ENCODE data around the gene CDK8.

The CDK8 gene

DNA sequence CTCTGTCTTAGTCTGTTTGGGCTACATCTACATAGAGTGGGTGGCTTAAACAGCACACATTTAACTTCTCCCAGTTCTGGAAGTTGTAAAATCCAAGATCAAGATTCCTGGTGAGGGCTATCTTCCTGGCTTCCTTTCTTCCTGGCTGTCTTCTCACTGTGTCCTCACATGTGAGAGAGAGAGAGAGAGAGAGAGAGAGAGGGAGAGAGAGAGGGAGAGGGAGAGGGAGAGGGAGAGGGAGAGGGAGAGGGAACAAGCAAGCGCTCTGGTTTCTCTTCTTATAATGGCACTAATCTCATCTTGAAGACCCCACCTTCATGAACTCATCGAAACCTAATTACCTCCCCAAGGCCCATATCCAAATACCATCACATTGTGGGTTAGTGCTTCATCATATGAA is 69.2 kb downstream of the CDK8 start:
- H2BK5ac ChIP-seq (ENCODE audit: low read depth, low read length, poor library complexity, severe bottlenecking): no peak overlapping the region
- peaks cover 10% of the 10 kb centered on the region for H3K79me1 ChIP-seq (replicated peaks; ENCODE audit: low read length, poor library complexity, severe bottlenecking)
- no peaks in the 10 kb centered on the region for H3K27me3 ChIP-seq (ENCODE audit: control insufficient read depth in 1 of 2, insufficient read depth in 1 of 2, low read length in 2 of 2)
- H4K91ac ChIP-seq (ENCODE audit: low read length): no peak overlapping the region
- no peak for DNase-seq
- no peak overlapping the region for H2BK120ac ChIP-seq (ENCODE audit: low read depth, low read length)
- no peak overlapping the region for H2AK5ac ChIP-seq (ENCODE audit: low read length, severe bottlenecking)
- H3K9ac ChIP-seq (ENCODE audit: low read length): no peak overlapping the region
- H3K4me1 ChIP-seq (ENCODE audit: control insufficient read depth, insufficient read depth, low read depth, low read length): no peaks in the 10 kb centered on the region
- WGBS: 100% methylated on average over 1 of the region's 2 CpGs
- H3K4me3 ChIP-seq (ENCODE audit: insufficient read depth in 1 of 2, low read depth in 1 of 2, low read length in 2 of 2): no peak overlapping the region
- no peak overlapping the region for H3K23ac ChIP-seq (ENCODE audit: low read length in 2 of 2)
- no peak overlapping the region for H3K4me2 ChIP-seq (ENCODE audit: low read length, poor library complexity, severe bottlenecking)
- H3K36me3 ChIP-seq (ENCODE audit: control insufficient read depth in 1 of 2, insufficient read depth in 2 of 2, low read depth in 1 of 2, low read length in 2 of 2): no peaks in the 10 kb centered on the region
- no peak overlapping the region for H4K8ac ChIP-seq (ENCODE audit: low read length)
- no peak overlapping the region for H2AFZ ChIP-seq (ENCODE audit: low read depth, low read length)
- H3K4ac ChIP-seq (ENCODE audit: low read depth in 1 of 2, low read length in 2 of 2): no peak overlapping the region
- H3K14ac ChIP-seq (ENCODE audit: low read length in 2 of 2): no peak overlapping the region
- no peak overlapping the region for H3K27ac ChIP-seq (ENCODE audit: low read length, poor library complexity, severe bottlenecking)
- no peak overlapping the region for H2BK15ac ChIP-seq (ENCODE audit: low read depth, poor library complexity, severe bottlenecking)
- H3K18ac ChIP-seq (ENCODE audit: low read depth in 1 of 2, low read length in 2 of 2): no peak overlapping the region
- H2BK12ac ChIP-seq (ENCODE audit: low read length in 2 of 2): no peak overlapping the region
- no peaks in the 10 kb centered on the region for H3K9me3 ChIP-seq (ENCODE audit: control insufficient read depth, low read length)

DNA sequence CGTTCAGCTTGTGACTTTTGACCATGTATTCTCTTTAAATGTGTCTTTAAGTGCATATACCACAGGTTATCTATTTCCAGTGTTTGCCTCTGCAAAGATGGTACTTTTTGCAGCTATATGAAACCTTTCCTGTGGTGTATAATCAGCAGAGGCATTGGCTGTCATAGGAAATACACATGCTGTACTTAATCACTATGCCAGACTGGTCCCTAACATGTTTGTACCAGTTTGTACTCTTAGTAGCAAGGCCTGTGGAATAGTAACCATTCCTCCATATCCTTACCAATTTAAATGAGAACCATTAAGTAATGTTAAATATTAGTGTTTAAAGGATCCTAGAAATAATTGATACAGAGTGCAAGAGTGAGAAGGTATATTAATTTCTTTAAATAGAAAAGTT is 69.8 kb downstream of the CDK8 start:
- H2BK12ac ChIP-seq (ENCODE audit: low read length in 2 of 2): no peak overlapping the region
- H3K4ac ChIP-seq (ENCODE audit: low read depth in 1 of 2, low read length in 2 of 2): no peak overlapping the region
- no peak overlapping the region for H3K18ac ChIP-seq (ENCODE audit: low read depth in 1 of 2, low read length in 2 of 2)
- no peak overlapping the region for H2BK15ac ChIP-seq (ENCODE audit: low read depth, poor library complexity, severe bottlenecking)
- no peak overlapping the region for H2BK120ac ChIP-seq (ENCODE audit: low read depth, low read length)
- H3K27ac ChIP-seq (ENCODE audit: low read length, poor library complexity, severe bottlenecking): no peak overlapping the region
- WGBS: no CpG with 5 or more reads among the region's 1 CpG
- H3K4me1 ChIP-seq (ENCODE audit: control insufficient read depth, insufficient read depth, low read depth, low read length): no peaks in the 10 kb centered on the region
- no peak overlapping the region for H4K91ac ChIP-seq (ENCODE audit: low read length)
- peak; percentile 46 for DNase-seq
- H4K8ac ChIP-seq (ENCODE audit: low read length): no peak overlapping the region
- no peak overlapping the region for H3K4me3 ChIP-seq (ENCODE audit: insufficient read depth in 1 of 2, low read depth in 1 of 2, low read length in 2 of 2)
- H2BK5ac ChIP-seq (ENCODE audit: low read depth, low read length, poor library complexity, severe bottlenecking): no peak overlapping the region
- no peak overlapping the region for H3K4me2 ChIP-seq (ENCODE audit: low read length, poor library complexity, severe bottlenecking)
- no peaks in the 10 kb centered on the region for H3K9me3 ChIP-seq (ENCODE audit: control insufficient read depth, low read length)
- H3K14ac ChIP-seq (ENCODE audit: low read length in 2 of 2): no peak overlapping the region
- no peak overlapping the region for H3K23ac ChIP-seq (ENCODE audit: low read length in 2 of 2)
- H2AFZ ChIP-seq (ENCODE audit: low read depth, low read length): no peak overlapping the region
- H2AK5ac ChIP-seq (ENCODE audit: low read length, severe bottlenecking): no peak overlapping the region
- peaks cover 9% of the 10 kb centered on the region for H3K79me1 ChIP-seq (replicated peaks; ENCODE audit: low read length, poor library complexity, severe bottlenecking)
- no peaks in the 10 kb centered on the region for H3K27me3 ChIP-seq (ENCODE audit: control insufficient read depth in 1 of 2, insufficient read depth in 1 of 2, low read length in 2 of 2)
- no peak overlapping the region for H3K9ac ChIP-seq (ENCODE audit: low read length)
- no peaks in the 10 kb centered on the region for H3K36me3 ChIP-seq (ENCODE audit: control insufficient read depth in 1 of 2, insufficient read depth in 2 of 2, low read depth in 1 of 2, low read length in 2 of 2)

DNA sequence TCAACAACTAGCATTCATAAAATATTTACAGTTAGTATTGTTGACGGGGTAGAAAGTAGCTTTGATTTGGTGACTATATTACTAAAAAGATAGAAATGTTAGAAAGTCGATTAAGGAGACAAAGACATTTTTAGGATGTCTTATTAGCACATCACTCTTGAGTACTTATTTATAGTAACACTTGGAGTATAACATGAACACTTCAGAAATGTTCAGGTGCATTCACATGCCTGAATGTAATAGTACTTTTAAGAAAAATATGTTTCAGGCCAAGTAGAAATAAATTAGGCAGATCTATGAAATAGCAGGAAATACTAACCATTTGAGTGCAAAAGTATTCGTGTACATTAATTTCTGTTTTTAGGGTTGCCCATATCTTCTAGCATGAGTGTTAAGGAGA is 70.4 kb downstream of the CDK8 start:
- H3K4ac ChIP-seq (ENCODE audit: low read depth in 1 of 2, low read length in 2 of 2): no peak overlapping the region
- H3K18ac ChIP-seq (ENCODE audit: low read depth in 1 of 2, low read length in 2 of 2): no peak overlapping the region
- H2BK5ac ChIP-seq (ENCODE audit: low read depth, low read length, poor library complexity, severe bottlenecking): no peak overlapping the region
- H3K4me2 ChIP-seq (ENCODE audit: low read length, poor library complexity, severe bottlenecking): no peak overlapping the region
- H3K4me3 ChIP-seq (ENCODE audit: insufficient read depth in 1 of 2, low read depth in 1 of 2, low read length in 2 of 2): no peak overlapping the region
- H2BK120ac ChIP-seq (ENCODE audit: low read depth, low read length): no peak overlapping the region
- no peak overlapping the region for H3K23ac ChIP-seq (ENCODE audit: low read length in 2 of 2)
- H3K9me3 ChIP-seq (ENCODE audit: control insufficient read depth, low read length): no peaks in the 10 kb centered on the region
- H4K91ac ChIP-seq (ENCODE audit: low read length): no peak overlapping the region
- no peak overlapping the region for H3K9ac ChIP-seq (ENCODE audit: low read length)
- no peaks in the 10 kb centered on the region for H3K36me3 ChIP-seq (ENCODE audit: control insufficient read depth in 1 of 2, insufficient read depth in 2 of 2, low read depth in 1 of 2, low read length in 2 of 2)
- H3K79me1 ChIP-seq (replicated peaks; ENCODE audit: low read length, poor library complexity, severe bottlenecking): peaks cover 9% of the 10 kb centered on the region
- no peak overlapping the region for H2AFZ ChIP-seq (ENCODE audit: low read depth, low read length)
- no peaks in the 10 kb centered on the region for H3K4me1 ChIP-seq (ENCODE audit: control insufficient read depth, insufficient read depth, low read depth, low read length)
- H2BK15ac ChIP-seq (ENCODE audit: low read depth, poor library complexity, severe bottlenecking): no peak overlapping the region
- no peak overlapping the region for H3K14ac ChIP-seq (ENCODE audit: low read length in 2 of 2)
- no peaks in the 10 kb centered on the region for H3K27me3 ChIP-seq (ENCODE audit: control insufficient read depth in 1 of 2, insufficient read depth in 1 of 2, low read length in 2 of 2)
- no peak overlapping the region for H2AK5ac ChIP-seq (ENCODE audit: low read length, severe bottlenecking)
- DNase-seq: no peak
- 100% methylated on average over 1 of the region's 3 CpGs for WGBS
- H4K8ac ChIP-seq (ENCODE audit: low read length): no peak overlapping the region
- no peak overlapping the region for H2BK12ac ChIP-seq (ENCODE audit: low read length in 2 of 2)
- no peak overlapping the region for H3K27ac ChIP-seq (ENCODE audit: low read length, poor library complexity, severe bottlenecking)

DNA sequence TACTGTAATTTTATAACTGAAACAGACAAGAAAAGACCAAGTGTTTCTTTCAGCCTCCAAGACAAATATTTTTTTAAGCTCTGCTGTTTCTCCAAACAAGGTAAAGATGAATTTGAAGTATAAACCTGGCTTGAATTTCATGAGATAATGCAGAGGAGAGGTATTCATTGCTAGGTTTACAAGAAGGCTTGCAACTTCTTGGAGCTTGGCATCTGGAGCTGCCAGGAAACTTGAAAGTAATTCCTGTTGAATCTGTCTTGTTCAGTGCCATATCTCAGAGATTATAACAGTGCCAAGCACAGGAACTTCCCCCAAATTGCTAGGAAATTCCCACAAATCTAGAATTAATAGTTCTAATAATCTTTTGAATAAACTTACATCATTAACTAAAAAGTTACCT is 70.9 kb downstream of the CDK8 start:
- Histone ChIP-seq H3K4ac (ENCODE audit: low read depth in 1 of 2, low read length in 2 of 2) (no peak overlapping the region), H3K9ac (ENCODE audit: low read length) (no peak overlapping the region), H2BK5ac (ENCODE audit: low read depth, low read length, poor library complexity, severe bottlenecking) (no peak overlapping the region), H3K18ac (ENCODE audit: low read depth in 1 of 2, low read length in 2 of 2) (no peak overlapping the region), H3K14ac (ENCODE audit: low read length in 2 of 2) (no peak overlapping the region), H4K8ac (ENCODE audit: low read length) (no peak overlapping the region), H3K4me2 (ENCODE audit: low read length, poor library complexity, severe bottlenecking) (no peak overlapping the region), H3K36me3 (ENCODE audit: control insufficient read depth in 1 of 2, insufficient read depth in 2 of 2, low read depth in 1 of 2, low read length in 2 of 2) (no peaks in the 10 kb centered on the region), H3K23ac (ENCODE audit: low read length in 2 of 2) (no peak overlapping the region), H3K4me3 (ENCODE audit: insufficient read depth in 1 of 2, low read depth in 1 of 2, low read length in 2 of 2) (no peak overlapping the region), H2BK15ac (ENCODE audit: low read depth, poor library complexity, severe bottlenecking) (no peak overlapping the region), H3K4me1 (ENCODE audit: control insufficient read depth, insufficient read depth, low read depth, low read length) (no peaks in the 10 kb centered on the region), H2AK5ac (ENCODE audit: low read length, severe bottlenecking) (no peak overlapping the region), H2BK120ac (ENCODE audit: low read depth, low read length) (no peak overlapping the region), H3K79me1 (replicated peaks; ENCODE audit: low read length, poor library complexity, severe bottlenecking) (peaks cover 12% of the 10 kb centered on the region), H2BK12ac (ENCODE audit: low read length in 2 of 2) (no peak overlapping the region), H2AFZ (ENCODE audit: low read depth, low read length) (no peak overlapping the region), H3K27me3 (ENCODE audit: control insufficient read depth in 1 of 2, insufficient read depth in 1 of 2, low read length in 2 of 2) (no peaks in the 10 kb centered on the region), H4K91ac (ENCODE audit: low read length) (no peak overlapping the region), H3K27ac (ENCODE audit: low read length, poor library complexity, severe bottlenecking) (no peak overlapping the region), H3K9me3 (ENCODE audit: control insufficient read depth, low read length) (no peaks in the 10 kb centered on the region)
- DNase-seq: no peak

Measured in mesenchymal stem cell (in vitro differentiated cells and primary cell).